HL-60/S4 treated with retinoic acid at 250 ng/mL for 4 days and 3 days (cell line): ENCODE data around the gene SMG6.

ENCODE experiments used
- in situ Hi-C: fragments of 300-500 bp; cut with MboI; formaldehyde crosslinking; loops from 2 replicates; pipeline ENCODE4 v1.7.0; 2022; ENCODE audit warnings: low sequenced_read_pairs

The SMG6 gene

GRCh38 chr17:2040219-2040827, 263.3 kb downstream of the SMG6 start:
- in situ Hi-C loops = no loop called here

DNA sequence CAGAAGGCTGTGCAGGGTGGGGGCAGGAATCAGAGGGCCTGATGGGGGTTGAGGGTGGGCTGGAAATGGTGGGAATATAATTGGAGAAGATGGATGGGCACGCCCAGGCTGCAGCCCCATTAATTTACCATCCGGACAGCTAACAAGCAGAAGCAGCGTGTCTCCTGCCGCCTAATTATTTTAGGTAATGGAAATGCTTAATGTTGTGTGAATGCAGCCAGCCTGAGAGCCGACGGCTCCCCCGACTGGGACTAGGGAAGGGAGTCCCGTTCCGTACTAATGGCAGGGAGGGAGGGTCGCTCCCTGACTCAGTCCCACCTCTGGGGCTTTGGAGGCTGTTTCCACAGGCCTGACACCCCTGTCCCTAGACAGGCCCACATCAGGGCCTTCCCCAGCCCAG, 266.4 kb downstream of the SMG6 start:
- in situ Hi-C loops = no loop called here

- in situ Hi-C loops = no loop called here
Observed at GRCh38 chr17:2035541-2036488, 267.8 kb downstream of the SMG6 start.

- in situ Hi-C loops = no loop called here
Observed at GRCh38 chr17:2034806-2035540, 268.6 kb downstream of the SMG6 start.

DNA sequence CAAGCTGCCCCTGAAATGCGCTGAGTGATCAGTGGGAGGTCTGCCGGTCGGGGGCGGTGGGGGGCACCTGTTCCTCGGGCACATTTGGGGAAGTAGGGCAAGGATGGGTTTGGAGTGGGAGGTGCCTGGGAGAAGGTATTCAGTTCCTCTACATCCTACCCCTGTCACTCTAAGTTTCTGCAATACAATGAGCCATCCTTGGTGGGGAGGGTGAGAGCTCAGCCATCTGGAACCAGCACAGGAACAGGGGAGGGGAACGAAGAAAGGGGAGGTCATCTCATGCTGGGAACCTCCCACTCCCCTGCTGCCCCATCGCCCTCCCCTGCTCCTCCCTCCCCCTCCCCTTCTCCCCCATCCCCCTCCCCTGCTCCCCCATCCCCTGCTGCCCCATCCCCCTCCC, 269.4 kb downstream of the SMG6 start:
- in situ Hi-C loops = no loop called here

GRCh38 chr17:2033153-2033552, 270.4 kb downstream of the SMG6 start:
- in situ Hi-C loops = no loop called here

DNA sequence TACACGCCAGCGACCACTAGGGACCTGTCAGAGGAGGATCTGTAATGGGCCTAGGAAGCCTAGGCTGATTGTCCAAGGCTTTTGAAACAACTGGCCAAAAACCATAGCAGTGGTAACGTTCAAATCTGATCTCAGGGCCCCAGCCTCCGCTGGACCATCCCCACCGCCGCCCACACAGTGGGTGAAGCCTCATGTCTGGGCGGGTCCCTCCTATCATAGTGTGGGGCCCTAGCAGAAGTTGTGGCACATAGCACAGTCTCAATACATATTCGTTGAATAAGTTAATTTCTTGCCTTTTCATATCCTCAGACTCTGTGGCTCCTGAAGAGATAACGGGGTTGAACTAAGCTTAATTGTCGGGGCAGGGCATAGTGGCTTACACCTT, 272.8 kb downstream of the SMG6 start:
- in situ Hi-C loops = no loop called here

DNA sequence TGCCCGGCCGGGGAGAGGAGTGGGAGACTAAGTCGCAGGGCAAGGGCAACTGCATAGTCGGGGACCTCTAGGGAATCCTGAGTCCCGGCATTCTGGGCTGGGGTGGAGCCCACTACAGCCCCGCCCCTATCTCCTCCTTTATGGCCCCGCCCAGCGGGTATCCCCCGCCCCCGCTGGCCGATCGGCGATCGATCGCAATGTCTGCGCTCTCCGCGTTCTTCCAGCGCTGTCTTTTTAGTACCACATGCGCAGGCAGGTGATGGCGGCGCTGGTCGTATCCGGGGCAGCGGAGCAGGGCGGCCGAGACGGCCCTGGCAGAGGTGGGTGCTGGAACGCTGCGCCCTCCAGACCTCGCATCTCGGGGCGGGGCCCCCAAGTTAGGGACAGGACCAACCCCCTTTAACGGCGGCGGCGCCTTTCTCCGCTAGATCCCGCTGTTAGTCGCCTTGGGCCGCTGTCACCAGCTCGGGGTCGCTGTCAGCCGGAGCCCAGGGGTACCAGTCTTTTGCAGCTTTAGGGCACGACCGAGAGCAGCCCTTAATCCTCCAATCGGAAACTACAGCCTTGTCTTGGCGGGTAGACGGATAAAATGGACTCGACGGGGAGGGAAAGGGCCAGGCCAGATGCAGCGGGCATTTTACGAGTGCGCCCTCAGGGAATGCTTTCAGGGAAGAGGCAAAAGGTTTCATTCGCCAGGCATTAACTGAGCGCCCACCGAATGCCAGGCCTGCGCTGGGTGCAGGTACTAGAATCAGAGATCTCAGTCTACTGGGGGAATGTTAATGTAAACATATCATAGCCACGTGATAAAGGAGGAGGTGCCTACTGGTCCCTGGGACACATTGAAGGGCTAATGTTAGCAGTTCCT, 273.4 kb downstream of the SMG6 start, which contains the start of gene DPH1:
Gene DPH1 (plus strand): TSS at position 243 of the 868 bp plus-strand sequence. CDS start 17 bp downstream, at position 260.
- in situ Hi-C loops = no loop called here

GRCh38 chr17:2028737-2029136, 274.8 kb downstream of the SMG6 start:
- in situ Hi-C loops = no loop called here

DNA sequence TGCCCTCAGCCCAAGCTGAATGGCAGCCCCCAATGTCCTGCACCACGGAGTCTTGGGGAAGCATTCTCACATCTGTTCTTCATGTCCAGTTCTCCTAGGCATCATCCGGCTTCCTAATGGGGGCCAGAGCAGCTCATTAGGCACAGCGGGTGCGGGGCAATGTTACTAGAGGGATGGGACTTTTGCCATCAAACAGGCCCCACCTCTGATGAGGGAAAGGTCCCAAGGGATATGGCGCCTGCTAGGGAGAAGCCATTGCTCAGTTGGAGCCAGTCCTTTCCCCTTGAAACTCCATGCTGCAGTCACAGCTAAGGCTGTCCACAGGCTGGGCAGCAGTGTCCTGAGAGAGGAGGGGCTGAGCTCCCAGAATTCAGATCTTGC, 275.4 kb downstream of the SMG6 start:
- in situ Hi-C loops = no loop called here

GRCh38 chr17:2027528-2028233, 275.9 kb downstream of the SMG6 start:
- in situ Hi-C loops = no loop called here

GRCh38 chr17:2025622-2026309, 277.8 kb downstream of the SMG6 start:
- in situ Hi-C loops = no loop called here

DNA sequence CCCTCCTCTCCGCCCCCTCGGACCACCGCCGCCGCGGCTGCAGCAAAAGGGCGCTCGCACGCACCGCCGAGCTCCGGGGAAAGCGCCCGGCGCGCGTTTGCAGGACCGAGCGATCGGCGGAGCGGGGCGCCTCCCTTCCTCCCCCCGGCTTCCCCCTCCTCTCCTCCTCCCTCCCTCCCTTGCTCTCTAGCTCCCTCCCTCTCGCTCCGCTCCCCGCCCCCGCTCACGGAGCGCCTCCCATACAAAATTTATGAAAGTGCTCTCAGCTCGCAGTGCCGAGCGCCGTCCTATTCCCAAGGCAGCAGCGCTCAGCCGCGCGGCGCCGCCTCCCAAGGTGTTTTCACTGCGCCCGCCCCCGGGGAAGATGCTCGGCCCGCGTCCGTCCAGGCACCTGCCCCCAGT, 278.4 kb downstream of the SMG6 start, which contains the start of gene RTN4RL1:
Gene RTN4RL1 (minus strand): TSS at position 115 of the 402 bp plus-strand sequence. CDS start 469 bp downstream, outside the sequence.
- in situ Hi-C loops = no loop called here

DNA sequence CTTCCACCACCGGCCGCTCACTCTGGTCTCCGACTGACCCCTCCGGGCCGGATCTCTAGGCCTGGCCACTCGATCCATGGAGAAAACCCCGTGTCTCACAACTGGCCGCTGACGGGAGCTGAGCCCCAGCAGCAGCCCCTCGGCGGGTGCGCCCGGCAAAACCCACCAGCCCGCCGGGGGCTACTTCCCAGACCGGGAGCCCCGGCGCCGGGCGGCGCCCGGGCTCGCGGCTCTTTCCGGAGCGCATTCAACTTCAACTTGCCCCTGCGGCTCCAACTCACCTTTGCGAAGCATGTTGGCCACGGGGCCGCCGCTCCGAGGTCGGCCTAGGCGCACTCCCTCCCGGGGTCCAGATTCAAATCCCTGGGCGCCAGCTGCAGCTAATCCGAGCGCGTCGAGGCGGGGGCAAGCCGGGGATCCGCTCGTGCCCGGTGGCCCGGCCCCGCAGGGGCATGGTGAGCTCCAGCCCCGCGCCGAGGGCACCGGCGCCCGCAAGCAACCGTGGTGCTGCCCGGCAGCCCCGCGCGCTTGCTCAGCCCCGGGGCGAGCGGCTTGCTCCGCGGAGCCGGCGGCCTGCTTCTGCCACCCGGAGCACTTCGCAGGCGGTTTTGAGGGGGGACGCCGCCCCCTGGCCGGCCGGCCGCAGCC, 278.9 kb downstream of the SMG6 start:
- in situ Hi-C loops = no loop called here

GRCh38 chr17:2023692-2024571, 279.7 kb downstream of the SMG6 start:
- in situ Hi-C loops = no loop called here

- in situ Hi-C loops = no loop called here
Observed at GRCh38 chr17:2023256-2023655, 280.3 kb downstream of the SMG6 start.

DNA sequence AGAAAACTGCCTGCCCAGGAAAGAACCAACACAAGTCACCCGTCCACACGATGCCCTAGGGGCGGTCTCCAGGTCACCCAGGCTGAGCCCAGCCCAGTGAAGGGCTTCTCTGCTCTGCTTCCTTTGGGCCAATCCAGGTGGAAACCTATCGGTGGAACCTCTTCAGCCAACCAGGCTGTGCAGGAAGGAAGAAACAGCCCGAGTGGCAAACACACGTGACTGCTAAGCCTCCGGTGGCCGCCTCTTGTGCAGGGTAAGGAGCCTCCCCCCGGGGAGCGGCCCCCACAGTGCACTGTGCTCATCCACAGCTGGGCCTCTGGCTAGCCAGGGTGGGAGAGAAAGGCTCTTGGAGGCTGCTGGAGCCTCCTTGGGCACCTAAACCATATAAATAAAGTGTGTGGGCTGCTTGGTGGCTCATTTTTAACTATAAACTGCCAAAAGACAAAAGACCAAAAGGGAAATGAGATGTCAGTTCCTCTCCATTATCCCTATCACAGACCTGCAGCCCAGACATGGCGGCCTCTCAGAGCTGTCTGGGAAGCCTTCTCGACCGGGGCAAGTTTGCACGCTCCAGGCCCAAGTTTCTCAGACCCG, 280.8 kb downstream of the SMG6 start:
- in situ Hi-C loops = no loop called here
